Gastroesophageal sphincter (tissue), 3 donors: ENCODE measurements around the gene PANK4.

Experiments
- CTCF ChIP-seq, 4 experiments: fragments of 200-600 bp in 2 of 4; fragments of 450-650 bp in 2 of 4; sonication (generic) in 1 of 4; IDR thresholded peaks; one replicate each; pipeline ENCODE4 v1.5.1; 2017 to 2019; ENCODE audit warnings: antibody characterized with exemption in 4 of 4, mild to moderate bottlenecking in 2 of 4, moderate library complexity in 2 of 4
- POLR2A ChIP-seq, 2 donors: fragments of 450-650 bp; IDR thresholded peaks; one replicate each; pipeline ENCODE4 v1.6.1; 2017; ENCODE audit warnings: antibody characterized with exemption in 2 of 2, mild to moderate bottlenecking in 2 of 2, moderate library complexity in 1 of 2

GRCh38 chr1:2525572-2525919 is 850 bp downstream of the PANK4 start:
- no peak for TF ChIP-seq CTCF (IDR thresholded peaks at IDR 0.05)
- no peak for TF ChIP-seq POLR2A (IDR thresholded peaks at IDR 0.05)
